ENCODE measurements around the gene SMURF2.

Gene SMURF2

DNA sequence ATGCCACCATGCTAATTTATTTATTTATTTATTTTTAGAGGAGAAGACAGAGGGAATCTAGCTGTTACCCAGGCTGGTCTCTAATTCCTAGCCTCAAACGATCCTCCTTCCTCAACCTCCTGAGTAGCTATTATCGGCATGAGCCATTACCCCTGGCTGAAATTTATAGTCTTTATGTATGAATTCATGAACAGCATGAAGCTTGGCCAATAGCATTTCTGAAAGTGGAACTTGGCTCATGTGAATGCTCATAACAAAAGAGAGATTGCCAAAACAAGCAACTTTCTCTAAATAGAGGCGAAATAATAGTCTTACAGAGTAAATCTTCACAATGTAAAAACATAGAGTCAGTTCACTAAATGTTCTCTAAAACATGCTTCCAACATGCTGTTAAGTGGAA is 30.1 kb upstream of the SMURF2 start:
- TF ChIP-seq, protein P1, sequence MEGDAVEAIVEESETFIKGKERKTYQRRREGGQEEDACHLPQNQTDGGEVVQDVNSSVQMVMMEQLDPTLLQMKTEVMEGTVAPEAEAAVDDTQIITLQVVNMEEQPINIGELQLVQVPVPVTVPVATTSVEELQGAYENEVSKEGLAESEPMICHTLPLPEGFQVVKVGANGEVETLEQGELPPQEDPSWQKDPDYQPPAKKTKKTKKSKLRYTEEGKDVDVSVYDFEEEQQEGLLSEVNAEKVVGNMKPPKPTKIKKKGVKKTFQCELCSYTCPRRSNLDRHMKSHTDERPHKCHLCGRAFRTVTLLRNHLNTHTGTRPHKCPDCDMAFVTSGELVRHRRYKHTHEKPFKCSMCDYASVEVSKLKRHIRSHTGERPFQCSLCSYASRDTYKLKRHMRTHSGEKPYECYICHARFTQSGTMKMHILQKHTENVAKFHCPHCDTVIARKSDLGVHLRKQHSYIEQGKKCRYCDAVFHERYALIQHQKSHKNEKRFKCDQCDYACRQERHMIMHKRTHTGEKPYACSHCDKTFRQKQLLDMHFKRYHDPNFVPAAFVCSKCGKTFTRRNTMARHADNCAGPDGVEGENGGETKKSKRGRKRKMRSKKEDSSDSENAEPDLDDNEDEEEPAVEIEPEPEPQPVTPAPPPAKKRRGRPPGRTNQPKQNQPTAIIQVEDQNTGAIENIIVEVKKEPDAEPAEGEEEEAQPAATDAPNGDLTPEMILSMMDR (conservative IDR thresholded peaks at IDR 0.05) = no peak
- no peak for TF ChIP-seq ZFX (IDR thresholded peaks at IDR 0.05)
- H3K27ac ChIP-seq = no peak overlapping the region

DNA sequence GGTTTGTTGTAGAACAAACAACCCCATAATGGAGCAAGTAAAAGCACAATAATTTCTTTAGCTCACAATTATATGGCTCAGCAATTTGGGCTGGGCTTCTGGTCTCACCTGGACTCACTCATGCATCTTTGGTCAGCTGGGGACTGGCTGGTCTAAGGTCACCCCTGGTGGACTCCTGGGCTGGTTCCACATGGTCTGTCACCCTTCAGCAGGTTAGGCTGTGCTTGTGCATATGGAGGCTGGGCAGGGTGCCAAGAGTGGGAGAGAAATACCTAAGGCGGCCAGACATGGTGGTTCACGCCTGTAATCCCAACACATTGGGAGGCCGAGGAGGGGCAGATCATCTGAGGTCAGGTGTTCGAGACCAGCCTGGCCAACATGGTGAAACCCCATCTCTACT is 27.0 kb upstream of the SMURF2 start:
- TF ChIP-seq ZFX (IDR thresholded peaks at IDR 0.05) = no peak
- TF ChIP-seq, protein P1 (conservative IDR thresholded peaks at IDR 0.05) = no peak
- H3K27ac ChIP-seq = no peak overlapping the region

DNA sequence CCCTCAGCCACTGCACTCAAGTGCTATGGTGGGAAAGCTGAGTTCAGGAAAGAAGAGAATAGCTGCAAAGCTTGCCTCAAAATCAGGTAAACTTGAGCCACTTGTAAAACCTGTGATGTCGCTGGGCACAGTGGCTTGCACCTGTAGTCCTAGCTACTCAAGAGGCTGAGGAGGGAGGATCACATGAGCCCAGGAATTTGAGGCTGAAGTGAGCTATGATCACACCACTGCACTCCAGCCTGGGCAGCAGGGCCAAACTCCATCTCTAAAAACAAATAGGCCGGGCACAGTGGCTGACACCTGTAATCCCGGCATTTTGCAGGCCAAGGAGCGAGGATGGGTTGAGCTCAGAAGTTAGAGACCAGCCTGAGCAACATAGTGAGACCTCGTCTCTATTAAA is 26.4 kb upstream of the SMURF2 start:
- TF ChIP-seq, protein P1 (conservative IDR thresholded peaks at IDR 0.05) = no peak
- TF ChIP-seq ZFX (IDR thresholded peaks at IDR 0.05) = no peak
- no peak overlapping the region for H3K27ac ChIP-seq

DNA sequence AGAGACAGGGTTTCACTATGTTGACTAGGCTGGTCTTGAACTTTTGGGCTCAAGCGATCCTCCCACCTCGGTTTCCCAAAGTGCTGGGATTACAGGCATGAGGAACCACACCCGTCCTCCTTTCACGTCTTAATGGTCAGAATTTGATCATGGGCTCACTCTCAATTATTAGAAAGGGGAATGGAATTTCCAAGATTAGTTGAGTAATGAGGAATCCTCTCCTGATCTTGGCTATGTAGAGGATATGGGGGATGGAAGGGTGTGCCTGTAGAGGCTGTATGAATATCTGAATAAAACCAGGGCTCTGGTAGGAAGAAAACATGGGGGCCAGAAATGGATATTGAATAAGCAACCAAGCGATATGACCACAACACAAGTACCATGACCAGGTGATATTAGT is 25.9 kb upstream of the SMURF2 start:
- no peak overlapping the region for H3K27ac ChIP-seq
- no peak for TF ChIP-seq ZFX (IDR thresholded peaks at IDR 0.05)
- TF ChIP-seq, protein P1 (conservative IDR thresholded peaks at IDR 0.05) = no peak

DNA sequence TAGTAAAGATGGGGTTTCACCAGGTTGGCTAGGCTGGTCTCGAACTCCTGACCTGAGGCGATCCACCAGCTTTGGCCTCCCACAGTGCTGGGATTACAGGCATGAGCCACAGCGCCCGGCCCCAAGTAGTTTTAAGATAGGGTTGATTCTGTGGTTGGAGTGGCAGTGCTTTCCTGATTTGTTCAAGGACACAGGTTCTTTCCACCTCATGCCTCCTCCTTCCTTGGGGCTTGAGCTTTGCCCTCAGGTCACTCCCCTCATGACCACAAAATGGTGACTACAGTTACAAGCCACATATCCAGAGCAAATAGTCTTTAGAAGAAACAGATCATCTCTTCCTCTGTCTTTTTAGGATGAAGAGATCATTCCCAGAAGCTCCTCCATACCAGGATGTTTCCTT is 25.3 kb upstream of the SMURF2 start:
- TF ChIP-seq, protein P1 (conservative IDR thresholded peaks at IDR 0.05) = no peak
- no peak for TF ChIP-seq ZFX (IDR thresholded peaks at IDR 0.05)
- H3K27ac ChIP-seq = no peak overlapping the region

DNA sequence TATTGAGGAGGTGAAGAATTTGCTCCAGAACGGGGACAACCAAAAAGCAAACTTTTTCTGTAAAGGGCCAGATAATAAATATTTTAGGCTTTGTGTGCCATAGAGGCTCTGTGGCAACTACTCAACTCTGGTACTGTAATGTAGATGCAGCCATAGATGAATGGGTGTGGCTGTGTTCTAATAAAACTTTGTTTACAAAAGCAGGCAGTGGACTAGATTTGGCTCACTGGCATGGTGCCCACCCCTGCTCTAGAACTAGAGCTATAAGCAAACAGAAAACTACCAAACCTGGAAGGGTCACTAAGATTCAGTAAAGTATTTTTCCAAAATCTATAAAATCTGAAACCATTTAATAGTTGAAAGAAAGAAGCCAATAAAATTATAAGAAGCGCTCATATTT is 24.6 kb upstream of the SMURF2 start:
- no peak for TF ChIP-seq ZFX (IDR thresholded peaks at IDR 0.05)
- TF ChIP-seq, protein P1 (conservative IDR thresholded peaks at IDR 0.05) = no peak

DNA sequence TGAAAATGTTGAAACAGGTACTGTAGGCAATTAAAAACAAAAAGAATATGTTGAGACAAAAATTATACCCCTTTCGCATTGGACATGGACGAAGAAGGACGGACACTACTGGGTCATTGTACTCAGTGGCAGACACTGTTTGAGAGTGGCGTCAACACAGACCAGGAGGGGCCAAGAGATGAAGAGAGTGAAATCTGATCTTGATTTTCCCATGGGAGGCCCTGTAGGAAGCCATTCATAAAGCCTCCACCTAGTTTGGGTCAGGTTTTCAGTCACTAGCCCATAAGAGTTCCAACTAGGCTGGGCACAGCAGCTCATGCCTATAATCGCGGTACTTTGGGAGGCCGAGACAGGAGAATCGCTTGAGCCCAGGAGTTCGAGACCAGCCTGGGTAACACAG is 23.6 kb upstream of the SMURF2 start:
- H3K27ac ChIP-seq = no peak overlapping the region

More for the DNA sequence above, 24.6 kb upstream of the SMURF2 start:
- peak overlapping the region; percentile 4; the same call in 1 of the 2 replicates for H3K27ac ChIP-seq

More for the DNA sequence above, 23.6 kb upstream of the SMURF2 start:
- TF ChIP-seq, protein P1 (conservative IDR thresholded peaks at IDR 0.05) = no peak
- no peak for TF ChIP-seq ZFX (IDR thresholded peaks at IDR 0.05)

Data from C4-2B (cell line).